Panc1 (cell line): ENCODE measurements around the gene NNT.

Source experiments
- CTCF ChIP-seq: fragments of 450-650 bp; IDR thresholded peaks from 2 replicates; pipeline ENCODE4 v1.5.1; 2017; ENCODE audit warnings: mild to moderate bottlenecking
- POLR2AphosphoS5 ChIP-seq: IDR thresholded peaks from 2 replicates; pipeline ENCODE4 v1.6.1; 2012; ENCODE audit warnings: mild to moderate bottlenecking, low read depth, low read length, moderate library complexity
- REST ChIP-seq, 2 experiments: IDR thresholded peaks; 2 replicates each; pipeline ENCODE4 v1.6.1; 2011 to 2012; ENCODE audit warnings: low read depth in 2 of 2, control low read depth in 1 of 2, low read length in 1 of 2, mild to moderate bottlenecking in 1 of 2, moderate library complexity in 1 of 2; ENCODE audit not compliant: insufficient read depth in 1 of 2
- TCF7L2 ChIP-seq: IDR thresholded peaks from 2 replicates; pipeline ENCODE4 v1.6.1; 2011; ENCODE audit warnings: mild to moderate bottlenecking, low read depth, low read length, inconsistent platforms

GRCh38 chr5:43687275-43687674 lies 84.3 kb downstream of the NNT start:
- no peak for TF ChIP-seq REST (IDR thresholded peaks at IDR 0.05; ENCODE audit: insufficient read depth in 1 of 2, low read depth in 2 of 2, low read length in 1 of 2)
- TF ChIP-seq CTCF = no peak
- no peak for TF ChIP-seq POLR2AphosphoS5
- no peak for TF ChIP-seq TCF7L2
